GM19328 (cell line): ENCODE results near the gene TM9SF1.
A peak's percentile ranks its signal among the peaks of the same experiment; 100 is the strongest.
"Not testable (repeated sequence)": the region's sequence is repeated elsewhere in the genome, so short reads cannot be mapped to it uniquely, and the experiment has no call there.

Experiments
- ATAC-seq: cut with Tn5 transposase; IDR thresholded peaks from one replicate; pipeline ENCODE4 v1.9.1; 2021; ENCODE audit warnings: mild to moderate bottlenecking, moderate library complexity; ENCODE audit not compliant: unreplicated experiment

TM9SF1 gene

DNA sequence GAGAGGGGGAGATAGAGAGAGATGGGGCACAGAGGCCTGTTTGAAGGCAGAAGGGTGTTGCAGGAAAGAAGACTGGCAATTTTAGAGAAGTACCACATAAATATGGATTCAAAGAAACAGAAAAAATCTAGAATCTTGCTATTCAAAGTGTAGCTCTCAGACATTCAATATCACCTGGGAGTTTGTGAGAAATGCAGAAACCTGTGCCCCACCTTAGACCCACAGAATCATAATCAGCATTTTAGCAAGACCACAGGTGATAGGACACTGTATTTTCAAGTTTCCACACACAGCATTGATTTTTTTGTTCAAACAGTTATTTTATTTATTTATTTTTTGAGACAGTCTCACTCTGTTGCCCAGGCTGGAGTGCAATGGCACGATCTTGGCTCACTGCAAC lies 33.7 kb upstream of the TM9SF1 start:
- no peak for ATAC-seq

DNA sequence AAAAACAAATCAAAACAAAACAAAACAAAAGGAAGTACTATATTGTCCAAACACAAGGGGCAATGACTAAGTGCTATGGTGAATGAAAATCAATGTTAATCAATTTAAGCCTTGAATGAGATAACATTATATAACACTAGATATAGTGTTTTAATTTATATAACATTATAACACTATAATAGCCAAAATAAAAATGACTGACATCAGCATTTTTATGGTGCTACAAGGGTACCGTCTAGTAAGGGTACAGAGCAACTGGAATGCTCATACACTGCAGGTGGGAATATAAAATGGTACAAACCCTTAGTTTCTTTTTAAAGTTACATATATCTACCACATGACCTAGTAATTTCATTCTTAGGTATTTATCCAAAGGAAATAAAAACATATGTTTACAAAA lies 31.2 kb upstream of the TM9SF1 start:
- no peak for ATAC-seq

DNA sequence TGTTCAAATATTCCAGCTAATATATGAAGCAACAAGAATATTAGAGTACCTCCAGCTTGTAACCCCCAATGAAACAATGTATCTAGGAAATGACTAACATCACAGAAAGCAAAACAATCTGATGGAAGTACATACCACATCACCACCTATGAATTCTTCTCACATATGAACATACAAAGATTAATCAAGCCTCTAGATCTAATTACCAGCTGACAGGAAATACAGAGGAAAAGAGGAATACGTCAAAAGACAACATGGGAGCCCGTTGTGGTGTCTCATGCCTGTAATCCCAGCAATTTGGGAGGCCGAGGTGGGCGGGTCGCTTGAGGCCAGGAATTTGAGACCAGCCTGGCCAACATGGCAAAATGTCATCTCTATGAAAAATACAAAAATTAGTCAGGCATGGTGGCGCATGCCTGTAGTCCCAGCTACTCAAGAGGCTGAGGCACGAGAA lies 29.4 kb upstream of the TM9SF1 start:
- no peak for ATAC-seq

DNA sequence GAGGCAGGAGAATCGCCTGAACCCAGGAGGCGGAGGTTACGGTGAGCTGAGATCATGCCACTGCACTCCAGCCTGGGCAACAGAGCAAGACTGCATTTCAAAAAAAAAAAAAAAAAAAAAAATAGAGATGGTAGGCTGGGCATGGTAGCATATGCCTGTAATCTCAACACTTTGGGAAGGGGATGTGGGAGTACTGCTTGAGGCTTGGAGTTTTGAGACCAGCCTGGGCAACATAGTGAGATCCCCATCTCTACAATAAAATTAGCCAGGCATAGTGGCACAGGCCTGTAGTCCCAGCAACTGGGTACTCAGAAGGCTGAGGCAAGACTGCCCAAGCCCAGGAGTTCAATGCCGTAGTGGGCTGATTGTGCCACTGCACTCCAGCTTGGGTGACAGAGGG lies 27.7 kb upstream of the TM9SF1 start:
- ATAC-seq: not testable (repeated sequence)

DNA sequence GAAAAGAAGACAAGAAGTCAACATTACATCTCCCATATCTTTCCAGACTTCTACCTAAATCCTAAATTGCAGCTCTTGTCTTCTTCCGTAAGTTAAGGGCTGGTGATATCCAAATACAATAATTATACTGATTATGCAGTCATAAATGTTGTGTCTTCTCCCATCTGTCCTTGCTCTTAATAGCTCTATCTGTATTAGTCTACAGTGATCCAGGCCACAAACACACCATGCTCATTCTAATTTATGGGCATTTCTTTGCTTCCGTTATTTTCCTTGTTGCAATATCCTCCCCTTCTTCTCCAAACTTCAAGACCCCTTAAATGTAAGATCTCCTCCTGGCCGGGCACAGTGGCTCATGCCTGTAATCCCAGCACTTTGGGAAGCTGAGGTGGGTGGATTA lies 24.3 kb upstream of the TM9SF1 start:
- no peak for ATAC-seq

DNA sequence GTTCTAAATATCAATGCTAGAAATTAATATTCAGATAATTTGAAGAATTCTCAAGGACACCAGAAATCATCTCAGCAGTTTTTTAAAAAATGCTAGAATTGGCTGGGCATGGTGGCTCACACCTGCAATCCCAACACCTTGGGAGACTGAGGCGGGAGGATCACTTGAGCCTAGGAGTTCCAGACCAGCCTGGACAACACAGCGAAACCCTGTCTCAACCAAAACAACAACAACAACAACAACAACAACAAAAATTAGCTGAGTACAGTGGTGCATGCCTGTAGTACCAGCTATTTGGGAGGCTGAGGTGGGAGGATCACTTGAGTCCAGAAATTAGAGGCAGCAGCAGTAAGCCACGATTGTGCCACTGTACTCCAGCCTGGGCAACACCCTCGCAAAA lies 23.8 kb upstream of the TM9SF1 start:
- no peak for ATAC-seq

DNA sequence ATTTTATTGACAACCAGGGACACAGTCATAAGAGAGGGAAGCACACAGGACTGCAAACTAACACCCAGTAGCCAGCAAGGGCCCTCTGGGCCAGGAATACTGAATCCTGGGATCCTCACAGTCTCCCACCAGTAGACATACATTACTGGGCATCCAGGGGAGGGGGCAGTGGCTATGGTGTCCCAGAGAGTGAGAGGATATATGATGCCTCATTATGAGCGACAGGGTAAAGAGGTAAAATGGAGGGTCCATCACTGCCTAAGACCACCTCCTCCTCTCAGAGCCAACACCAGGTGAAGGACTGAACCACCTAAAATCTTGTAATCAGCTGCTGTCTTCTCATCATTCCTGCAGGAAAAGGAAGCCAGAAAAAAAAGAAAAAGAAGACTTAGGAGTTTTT lies 21.6 kb upstream of the TM9SF1 start:
- not testable (repeated sequence) for ATAC-seq

DNA sequence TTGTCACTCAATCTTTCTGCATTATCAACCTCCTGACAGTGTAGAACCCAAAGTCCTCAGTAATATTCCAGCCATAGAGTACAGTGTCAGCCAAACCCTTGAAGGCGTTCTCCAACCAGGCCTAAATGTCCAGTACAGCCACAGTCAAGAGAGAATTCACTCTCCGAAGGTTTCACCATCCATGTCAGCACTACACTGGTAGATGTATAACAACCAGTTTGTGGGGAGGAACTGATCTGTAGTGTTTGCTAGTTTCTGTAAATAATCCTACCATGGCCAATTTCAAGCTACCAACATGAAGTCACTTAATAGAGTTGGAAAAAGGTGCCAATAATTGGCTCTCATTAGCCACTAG lies 21.1 kb upstream of the TM9SF1 start:
- no peak for ATAC-seq

DNA sequence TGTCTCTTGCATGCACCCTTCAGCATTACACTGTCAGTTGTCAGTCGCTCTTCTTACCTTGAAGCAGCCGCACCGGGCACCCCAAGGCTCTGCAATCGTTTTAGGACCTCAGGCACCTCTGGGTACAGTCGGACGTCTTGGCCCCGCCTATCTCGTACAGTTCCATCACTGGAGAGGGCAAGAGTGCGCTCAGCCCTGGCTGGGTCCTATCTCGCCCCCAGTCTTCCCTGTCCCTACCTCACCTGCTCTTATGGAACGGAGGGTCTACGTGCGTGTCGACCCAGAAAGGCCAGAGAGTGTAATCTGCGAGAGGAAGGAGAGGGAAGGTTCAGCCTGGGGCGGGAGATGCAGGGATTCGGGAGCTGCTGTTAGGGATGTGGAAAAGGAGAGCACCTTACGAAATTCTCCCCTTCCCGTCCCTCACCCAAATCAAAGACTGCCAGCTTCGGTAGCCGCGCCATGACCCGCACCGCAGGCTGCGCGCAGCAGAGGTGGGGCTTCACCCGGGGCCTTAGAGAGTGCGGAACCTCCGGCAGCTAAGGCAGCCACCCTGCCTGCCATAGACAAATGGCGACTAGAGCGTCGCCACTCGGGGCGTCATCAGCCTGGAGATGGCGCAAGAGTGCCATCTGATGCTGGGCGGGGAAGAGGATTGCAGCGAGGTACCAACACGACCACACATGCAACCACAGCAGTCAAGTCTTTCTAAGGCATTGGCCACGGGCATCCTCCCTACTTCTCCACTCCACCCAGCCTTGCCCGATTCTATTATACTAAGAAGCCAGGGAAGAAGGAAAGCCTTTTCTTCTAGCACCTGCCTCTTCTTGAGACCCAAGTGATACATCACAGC lies 20.5 kb upstream of the TM9SF1 start, which contains the start of gene MDP1:
TSS of gene MDP1 (minus strand) at position 572 of the 850 bp plus-strand sequence. CDS start at position 461, 111 bp downstream.
- peak; percentile 49 for ATAC-seq

DNA sequence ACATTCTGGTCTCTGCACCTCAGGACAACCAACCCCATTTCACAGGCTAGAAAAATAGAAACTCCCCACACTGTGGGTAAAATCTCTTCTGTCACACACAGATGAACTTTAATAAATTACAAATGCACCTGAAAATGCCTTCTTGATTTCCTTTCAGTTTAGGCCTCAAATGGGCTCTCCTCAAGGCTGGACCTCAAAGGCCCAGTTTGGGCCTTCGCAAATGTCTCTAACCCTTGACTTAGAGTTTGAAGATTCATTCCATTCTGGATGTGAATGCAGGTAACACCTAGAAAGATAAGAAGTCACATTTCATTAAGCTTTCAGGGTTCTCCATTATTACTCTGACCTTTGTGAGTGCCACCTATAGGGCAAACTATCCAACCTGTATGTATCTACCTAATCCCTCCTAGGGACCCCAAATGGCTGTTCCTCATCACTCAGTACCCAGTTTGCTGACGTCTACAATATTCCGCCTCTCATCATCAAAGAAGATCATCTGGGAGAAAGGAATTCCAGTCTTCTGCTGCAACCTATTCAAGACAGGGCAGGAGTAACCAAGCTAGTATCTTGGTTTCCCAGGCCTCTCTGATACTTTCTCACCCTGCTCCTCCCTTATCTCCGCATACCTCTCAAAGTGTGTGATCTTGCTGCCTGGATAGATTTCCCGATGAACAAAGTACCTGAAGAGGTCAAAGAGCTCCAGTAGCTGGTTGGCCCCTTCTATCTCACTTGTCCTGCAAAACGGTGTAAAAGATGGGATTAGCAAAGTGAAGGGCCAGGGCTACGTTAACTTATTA lies 18.8 kb upstream of the TM9SF1 start:
- ATAC-seq: no peak

DNA sequence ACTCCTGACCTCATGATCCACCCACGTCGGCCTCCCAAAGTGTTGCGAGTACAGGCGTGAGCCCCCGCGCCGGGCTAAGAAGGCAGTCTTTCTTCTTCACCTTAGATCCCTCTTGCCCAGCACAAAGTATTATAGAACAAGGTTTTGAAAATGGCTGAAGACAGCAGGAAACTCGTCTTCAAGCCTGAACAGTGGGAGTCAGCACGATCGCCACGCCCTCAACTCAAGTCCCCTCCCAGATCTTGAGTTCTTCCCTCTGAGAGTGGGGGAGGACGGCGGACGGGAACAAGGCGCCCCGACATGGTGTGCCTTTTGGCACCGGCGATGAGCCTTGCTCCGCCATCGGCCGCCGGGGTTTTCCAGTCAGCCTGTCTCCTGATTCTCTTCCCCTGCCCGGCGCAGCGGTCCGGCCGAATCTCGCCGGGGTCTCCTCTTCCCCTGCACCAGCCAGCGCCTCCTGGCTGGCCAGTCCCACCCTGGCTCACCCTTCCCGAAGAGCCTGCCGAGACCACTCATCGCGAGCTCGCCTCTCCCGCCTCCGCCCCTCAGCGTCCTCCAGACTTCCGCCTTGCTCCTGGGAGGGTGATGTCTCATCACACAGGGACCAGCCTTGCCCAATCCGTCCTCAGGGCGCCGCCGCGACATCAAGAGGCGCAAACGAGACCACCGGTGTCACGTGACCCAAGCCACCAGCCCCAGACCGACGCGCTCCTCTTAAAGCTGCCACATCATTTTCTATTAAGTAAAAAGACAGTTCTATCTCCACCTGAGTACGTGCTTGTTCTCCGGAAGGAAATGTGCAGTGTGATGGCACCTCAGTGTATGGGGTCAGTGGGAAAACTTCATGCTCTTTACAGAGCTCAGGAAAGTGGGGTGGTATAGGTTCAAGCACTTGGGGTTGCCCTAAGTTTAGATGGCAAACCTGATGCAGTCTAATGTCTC lies 18.0 kb upstream of the TM9SF1 start, which contains the start of gene CHMP4A:
TSS of gene CHMP4A (minus strand) at position 565 of the 942 bp plus-strand sequence. CDS start at position 516, 49 bp downstream.
- ATAC-seq: peak; percentile 66

DNA sequence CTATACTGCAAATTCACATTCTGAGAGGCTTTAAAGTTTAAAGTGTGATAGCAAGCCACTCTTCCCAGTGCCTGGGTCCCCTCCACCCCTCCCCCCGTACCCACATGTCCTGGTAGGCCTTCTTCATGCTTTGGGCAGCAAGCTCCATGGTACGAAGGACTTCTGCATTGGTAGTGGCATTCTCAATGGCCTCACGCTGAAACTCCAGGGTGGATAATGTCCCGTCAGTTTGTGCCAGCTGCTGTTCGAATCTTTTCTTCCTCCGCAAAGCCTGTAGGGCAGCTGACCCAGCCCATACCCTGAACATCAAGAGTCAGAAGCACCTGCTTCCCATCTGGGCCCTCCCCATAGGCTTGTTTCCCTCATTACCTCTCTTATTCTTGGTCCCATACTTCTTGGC lies 16.1 kb upstream of the TM9SF1 start:
- ATAC-seq: no peak

DNA sequence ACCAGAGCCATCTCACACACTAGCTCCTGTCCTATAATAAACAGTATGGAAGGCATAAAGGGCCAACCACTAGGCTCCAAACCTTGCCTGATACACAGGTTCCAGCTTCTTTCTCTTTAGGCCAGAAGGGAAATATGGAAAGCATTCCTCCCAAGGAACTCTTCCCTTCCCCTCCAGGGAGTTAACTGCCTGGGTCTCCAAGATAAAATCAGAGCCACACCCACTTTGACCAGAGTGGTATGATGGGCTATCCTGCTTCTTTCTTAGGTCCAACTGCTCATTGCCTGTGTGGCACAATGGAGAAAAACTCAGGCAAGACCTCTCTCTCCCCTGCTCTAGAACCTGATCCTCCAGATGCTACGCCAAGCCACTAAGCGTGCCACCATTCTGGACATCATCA lies 12.4 kb upstream of the TM9SF1 start:
- no peak for ATAC-seq

DNA sequence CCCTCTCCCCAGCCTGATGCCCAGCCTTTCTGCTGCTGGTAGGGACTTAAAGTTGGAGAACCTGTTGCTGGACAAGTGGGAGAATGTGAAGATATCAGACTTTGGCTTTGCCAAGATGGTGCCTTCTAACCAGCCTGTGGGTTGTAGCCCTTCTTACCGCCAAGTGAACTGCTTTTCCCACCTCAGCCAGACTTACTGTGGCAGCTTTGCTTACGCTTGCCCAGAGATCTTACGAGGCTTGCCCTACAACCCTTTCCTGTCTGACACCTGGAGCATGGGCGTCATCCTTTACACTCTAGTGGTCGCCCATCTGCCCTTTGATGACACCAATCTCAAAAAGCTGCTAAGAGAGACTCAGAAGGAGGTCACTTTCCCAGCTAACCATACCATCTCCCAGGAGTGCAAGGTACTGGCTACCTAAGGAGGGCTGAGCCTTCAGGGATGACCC lies 11.9 kb upstream of the TM9SF1 start:
- no peak for ATAC-seq

DNA sequence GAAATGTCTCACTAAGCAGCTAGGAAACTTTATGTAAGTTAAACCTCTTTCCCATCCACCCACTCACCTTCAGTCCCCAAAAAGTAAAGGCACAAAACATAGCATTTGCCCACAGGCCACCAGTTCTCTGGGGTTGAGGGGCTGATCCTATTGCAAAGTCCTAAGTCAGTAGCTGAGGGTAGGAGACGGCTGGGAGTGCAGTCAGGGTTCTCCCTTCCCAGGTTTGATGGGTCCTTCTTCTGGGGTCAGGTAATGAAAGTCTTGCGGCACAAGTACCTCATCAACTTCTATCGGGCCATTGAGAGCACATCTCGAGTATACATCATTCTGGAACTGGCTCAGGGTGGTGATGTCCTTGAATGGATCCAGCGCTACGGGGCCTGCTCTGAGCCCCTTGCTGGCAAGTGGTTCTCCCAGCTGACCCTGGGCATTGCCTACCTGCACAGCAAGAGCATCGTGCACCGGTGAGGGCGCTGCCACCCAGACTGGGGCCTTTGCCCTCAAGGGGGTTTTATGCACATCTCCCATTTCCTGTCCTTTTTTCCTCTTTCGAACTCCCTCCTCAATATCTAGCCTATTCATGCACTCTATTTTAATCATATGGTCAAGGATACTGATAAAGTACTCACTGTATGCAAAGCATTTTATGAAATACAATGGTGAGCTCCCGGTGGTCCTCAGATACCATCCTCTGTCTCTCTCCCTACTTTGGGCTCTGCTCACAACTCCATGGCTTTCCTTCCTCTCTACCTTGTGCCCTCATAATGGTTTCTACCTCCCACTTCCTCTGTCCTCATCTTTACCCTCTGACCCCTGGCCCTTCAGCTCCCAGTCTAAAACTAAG lies 11.2 kb upstream of the TM9SF1 start:
- no peak for ATAC-seq

DNA sequence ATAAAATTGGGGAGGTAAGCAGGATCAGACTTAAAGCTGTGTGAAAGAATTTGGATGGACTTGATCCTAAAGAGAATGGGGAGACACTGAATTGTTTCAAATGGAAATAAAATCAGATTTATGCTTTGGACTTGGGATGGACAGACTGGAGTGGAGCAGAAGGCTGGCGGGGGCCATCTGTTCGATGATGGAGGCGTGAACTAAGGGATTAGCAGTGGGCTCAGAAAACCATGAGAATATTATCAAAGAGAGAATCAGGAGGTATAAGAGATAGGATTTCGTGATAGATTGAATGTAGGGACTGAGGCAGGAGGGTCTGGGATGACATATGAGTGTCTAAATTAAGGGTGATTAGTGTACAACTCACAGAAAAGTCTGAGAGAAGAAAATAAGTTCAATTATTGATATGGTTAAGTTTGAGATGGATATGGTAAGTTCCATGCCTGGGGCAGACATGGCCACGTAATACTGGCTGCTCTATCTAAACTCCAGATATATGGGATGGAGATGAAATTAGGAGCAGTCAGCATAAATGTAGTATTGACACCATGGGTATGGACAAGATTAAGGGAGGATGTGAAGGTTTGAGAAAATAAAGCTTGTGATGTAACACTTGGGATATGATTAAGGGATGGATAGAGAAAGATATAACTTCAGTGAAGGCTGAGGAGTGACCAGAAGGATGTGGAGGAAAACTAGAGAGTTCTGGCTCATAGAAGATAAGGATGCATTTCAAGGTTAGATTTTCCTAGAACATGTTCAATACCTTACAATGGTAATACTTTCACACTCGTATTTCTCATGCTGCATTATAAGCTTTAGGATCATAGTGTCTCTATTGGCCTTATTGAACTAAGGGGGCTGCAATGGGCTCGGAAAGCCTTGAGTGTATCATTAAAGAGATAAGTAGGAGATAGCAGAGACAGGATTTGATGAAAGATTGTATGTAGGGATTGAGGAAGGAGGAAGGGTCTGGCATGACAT lies 9.2 kb upstream of the TM9SF1 start:
- no peak for ATAC-seq

DNA sequence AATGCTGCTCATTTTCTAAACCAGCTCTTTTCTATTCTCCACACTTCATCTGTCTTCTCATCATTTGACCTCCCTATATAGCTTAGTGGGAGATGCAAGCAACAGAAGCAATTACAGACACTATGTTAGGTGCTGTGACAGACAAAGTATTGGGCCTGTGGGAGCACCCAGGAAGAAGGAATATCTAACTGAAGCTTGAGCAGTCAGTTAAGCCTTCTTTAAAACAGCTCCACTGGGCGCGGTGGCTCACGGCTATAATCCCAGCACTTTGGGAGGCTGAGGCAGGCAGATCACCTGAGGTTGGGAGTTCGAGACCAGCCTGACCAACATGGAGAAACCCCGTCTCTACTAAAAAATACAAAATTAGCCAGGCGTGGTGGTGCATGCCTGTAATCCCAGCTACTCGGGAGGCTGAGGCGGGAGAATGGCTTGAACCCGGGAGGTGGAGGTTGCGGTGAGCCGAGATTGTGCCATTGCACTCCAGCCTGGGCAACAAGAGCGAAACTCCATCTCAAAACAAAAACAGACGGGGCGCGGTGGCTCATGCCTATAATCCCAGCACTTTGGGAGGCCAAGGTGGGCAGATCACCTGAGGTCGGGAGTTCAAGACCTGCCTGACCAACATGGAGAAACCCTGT lies 8.1 kb upstream of the TM9SF1 start:
- not testable (repeated sequence) for ATAC-seq

DNA sequence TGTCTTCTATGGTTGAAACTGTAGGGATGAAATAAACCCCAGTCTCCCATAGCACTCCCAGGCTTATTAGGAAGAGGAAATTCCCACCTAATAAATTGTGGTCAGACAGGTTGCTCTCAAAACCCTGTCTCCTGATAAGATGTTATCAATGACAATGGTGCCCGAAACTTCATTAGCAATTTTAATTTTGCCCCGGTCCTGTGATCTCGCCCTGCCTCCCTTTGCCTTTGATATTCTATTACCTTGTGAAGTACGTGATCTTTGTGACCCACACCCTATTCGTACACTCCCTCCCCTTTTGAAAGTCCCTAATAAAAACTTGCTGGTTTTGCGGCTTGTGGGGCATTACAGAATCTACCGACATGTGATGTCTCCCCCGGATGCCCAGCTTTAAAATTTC lies 7.3 kb upstream of the TM9SF1 start:
- not testable (repeated sequence) for ATAC-seq
